Breast epithelium (tissue), 3 donors: ENCODE results near the gene RIMS1.

Experiments
- POLR2A ChIP-seq: fragments of 450-650 bp; IDR thresholded peaks from one replicate; pipeline ENCODE4 v1.6.1; 2016; ENCODE audit warnings: antibody characterized with exemption, mild to moderate bottlenecking, moderate library complexity
- TF ChIP-seq, protein P1 (sequence below), 3 donors: fragments of 450-650 bp; IDR thresholded peaks; one replicate each; pipeline ENCODE4 v1.5.1; 2016 to 2017; ENCODE audit warnings: antibody characterized with exemption in 3 of 3, mild to moderate bottlenecking in 3 of 3, moderate library complexity in 3 of 3

DNA sequence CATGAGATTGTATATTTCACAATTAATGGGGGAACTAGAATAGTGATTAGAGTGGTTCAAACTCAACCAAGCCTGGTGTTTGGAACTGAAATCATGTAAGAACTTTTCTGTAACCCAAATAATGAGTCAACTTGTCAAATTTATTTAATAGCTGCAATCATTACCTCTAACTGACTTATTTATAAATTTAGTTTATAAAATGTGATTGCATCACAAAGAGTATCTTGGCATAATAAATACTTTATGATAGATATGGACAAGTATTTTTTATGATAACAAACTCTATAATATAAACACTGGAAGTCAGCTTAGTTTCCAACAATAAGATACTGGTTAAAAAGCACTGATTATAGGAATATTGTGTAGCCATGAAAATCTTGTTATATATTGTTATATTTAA lies 319.1 kb downstream of the RIMS1 start:
- TF ChIP-seq, protein P1, sequence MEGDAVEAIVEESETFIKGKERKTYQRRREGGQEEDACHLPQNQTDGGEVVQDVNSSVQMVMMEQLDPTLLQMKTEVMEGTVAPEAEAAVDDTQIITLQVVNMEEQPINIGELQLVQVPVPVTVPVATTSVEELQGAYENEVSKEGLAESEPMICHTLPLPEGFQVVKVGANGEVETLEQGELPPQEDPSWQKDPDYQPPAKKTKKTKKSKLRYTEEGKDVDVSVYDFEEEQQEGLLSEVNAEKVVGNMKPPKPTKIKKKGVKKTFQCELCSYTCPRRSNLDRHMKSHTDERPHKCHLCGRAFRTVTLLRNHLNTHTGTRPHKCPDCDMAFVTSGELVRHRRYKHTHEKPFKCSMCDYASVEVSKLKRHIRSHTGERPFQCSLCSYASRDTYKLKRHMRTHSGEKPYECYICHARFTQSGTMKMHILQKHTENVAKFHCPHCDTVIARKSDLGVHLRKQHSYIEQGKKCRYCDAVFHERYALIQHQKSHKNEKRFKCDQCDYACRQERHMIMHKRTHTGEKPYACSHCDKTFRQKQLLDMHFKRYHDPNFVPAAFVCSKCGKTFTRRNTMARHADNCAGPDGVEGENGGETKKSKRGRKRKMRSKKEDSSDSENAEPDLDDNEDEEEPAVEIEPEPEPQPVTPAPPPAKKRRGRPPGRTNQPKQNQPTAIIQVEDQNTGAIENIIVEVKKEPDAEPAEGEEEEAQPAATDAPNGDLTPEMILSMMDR (IDR thresholded peaks at IDR 0.05), result no peak
- no peak for TF ChIP-seq POLR2A
